ENCODE measurements around the gene LRMDA. TPM values are rescaled to one million over a fixed set of nuclear protein-coding genes. Genes with fewer than 3 reads are reported as not detected.
"Not testable (repeated sequence)": the region's sequence is repeated elsewhere in the genome, so short reads cannot be mapped to it uniquely, and the experiment has no call there.

The LRMDA gene
- total RNA-seq, 1 donor from 2014 or later, result 18.7 TPM

- no peak for TF ChIP-seq CTCF (IDR thresholded peaks at IDR 0.05; ENCODE audit: insufficient read depth, low read length, poor library complexity, severe bottlenecking)
- no peaks in the 10 kb centered on the region for H3K36me3 ChIP-seq (ENCODE audit: control insufficient read depth, insufficient read depth, low read length)
- DNase-seq (ENCODE audit: low read depth), result no peak
- H3K4me3 ChIP-seq (ENCODE audit: low read depth, low read length), result no peak overlapping the region
- H3K27me3 ChIP-seq (ENCODE audit: control insufficient read depth, insufficient read depth, low read length), result peaks cover 2% of the 10 kb centered on the region
Observed at GRCh38 chr10:75512203-75512933, 80.9 kb downstream of the LRMDA start.

- no peak overlapping the region for H3K4me3 ChIP-seq (ENCODE audit: low read depth, low read length)
- DNase-seq (ENCODE audit: low read depth), result no peak
- H3K27me3 ChIP-seq (ENCODE audit: control insufficient read depth, insufficient read depth, low read length), result peaks cover 2% of the 10 kb centered on the region
- TF ChIP-seq CTCF (IDR thresholded peaks at IDR 0.05; ENCODE audit: insufficient read depth, low read length, poor library complexity, severe bottlenecking), result no peak
- H3K36me3 ChIP-seq (ENCODE audit: control insufficient read depth, insufficient read depth, low read length), result no peaks in the 10 kb centered on the region
Observed at GRCh38 chr10:75513292-75513885, 82.0 kb downstream of the LRMDA start.

- no peaks in the 10 kb centered on the region for H3K36me3 ChIP-seq (ENCODE audit: control insufficient read depth, insufficient read depth, low read length)
- H3K4me3 ChIP-seq (ENCODE audit: low read depth, low read length), result no peak overlapping the region
- no peak for TF ChIP-seq CTCF (IDR thresholded peaks at IDR 0.05; ENCODE audit: insufficient read depth, low read length, poor library complexity, severe bottlenecking)
- H3K27me3 ChIP-seq (ENCODE audit: control insufficient read depth, insufficient read depth, low read length), result peaks cover 2% of the 10 kb centered on the region
- no peak for DNase-seq (ENCODE audit: low read depth)
Observed at GRCh38 chr10:75514830-75515229, 83.4 kb downstream of the LRMDA start.

GRCh38 chr10:75516154-75516553, 84.7 kb downstream of the LRMDA start:
- DNase-seq (ENCODE audit: low read depth); H3K36me3 ChIP-seq (ENCODE audit: control insufficient read depth, insufficient read depth, low read length); H3K4me3 ChIP-seq (ENCODE audit: low read depth, low read length); H3K27me3 ChIP-seq (ENCODE audit: control insufficient read depth, insufficient read depth, low read length): not testable (repeated sequence)

- not testable (repeated sequence) for DNase-seq (ENCODE audit: low read depth); H3K4me3 ChIP-seq (ENCODE audit: low read depth, low read length); H3K27me3 ChIP-seq (ENCODE audit: control insufficient read depth, insufficient read depth, low read length); H3K36me3 ChIP-seq (ENCODE audit: control insufficient read depth, insufficient read depth, low read length)
Observed at GRCh38 chr10:75519213-75519612, 87.8 kb downstream of the LRMDA start.

- not testable (repeated sequence) for H3K4me3 ChIP-seq (ENCODE audit: low read depth, low read length); H3K27me3 ChIP-seq (ENCODE audit: control insufficient read depth, insufficient read depth, low read length); H3K36me3 ChIP-seq (ENCODE audit: control insufficient read depth, insufficient read depth, low read length); DNase-seq (ENCODE audit: low read depth)
Observed at GRCh38 chr10:75521194-75521829, 89.9 kb downstream of the LRMDA start.

- Histone ChIP-seq H3K36me3 (ENCODE audit: control insufficient read depth, insufficient read depth, low read length) (no peaks in the 10 kb centered on the region), H3K27me3 (ENCODE audit: control insufficient read depth, insufficient read depth, low read length) (no peaks in the 10 kb centered on the region), H3K4me3 (ENCODE audit: low read depth, low read length) (no peak overlapping the region)
- DNase-seq (ENCODE audit: low read depth), result no peak
- no peak for TF ChIP-seq CTCF (IDR thresholded peaks at IDR 0.05; ENCODE audit: insufficient read depth, low read length, poor library complexity, severe bottlenecking)
Observed at GRCh38 chr10:75525067-75525466, 93.6 kb downstream of the LRMDA start.
